ENCODE data around the gene FKBP14.

The FKBP14 gene

GRCh38 chr7:30026229-30027064, at the start of gene FKBP14:
TSS of gene FKBP14 (minus strand) at chr7:30026702. CDS start at chr7:30026508, 194 bp downstream.
- peak; percentile 99 for DNase-seq

- DNase-seq, result peak; percentile 71
Observed at GRCh38 chr7:30074422-30075030, 48.0 kb upstream of the FKBP14 start.

- DNase-seq, result no peak
Observed at GRCh38 chr7:30072735-30073134, 46.2 kb upstream of the FKBP14 start.

DNA sequence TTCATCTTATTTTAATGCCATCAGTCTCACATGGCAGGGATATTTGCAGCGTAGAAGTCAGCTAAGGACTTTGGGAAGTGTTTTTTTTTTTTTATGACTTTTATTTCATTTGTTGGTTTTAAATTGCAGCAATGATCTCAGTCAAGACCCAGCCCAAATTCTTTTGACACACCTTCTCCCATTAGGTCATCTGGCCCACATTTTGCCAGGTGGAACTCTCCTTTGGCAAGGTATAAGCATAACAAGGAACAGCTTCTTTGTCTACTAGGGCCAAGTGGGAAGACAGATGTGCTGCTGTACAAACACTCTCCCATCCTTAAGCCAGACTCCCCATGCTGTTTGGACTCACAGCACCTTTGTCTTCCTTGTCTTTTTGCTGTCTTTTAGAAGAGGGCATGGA, 43.5 kb upstream of the FKBP14 start:
- DNase-seq, result no peak

DNA sequence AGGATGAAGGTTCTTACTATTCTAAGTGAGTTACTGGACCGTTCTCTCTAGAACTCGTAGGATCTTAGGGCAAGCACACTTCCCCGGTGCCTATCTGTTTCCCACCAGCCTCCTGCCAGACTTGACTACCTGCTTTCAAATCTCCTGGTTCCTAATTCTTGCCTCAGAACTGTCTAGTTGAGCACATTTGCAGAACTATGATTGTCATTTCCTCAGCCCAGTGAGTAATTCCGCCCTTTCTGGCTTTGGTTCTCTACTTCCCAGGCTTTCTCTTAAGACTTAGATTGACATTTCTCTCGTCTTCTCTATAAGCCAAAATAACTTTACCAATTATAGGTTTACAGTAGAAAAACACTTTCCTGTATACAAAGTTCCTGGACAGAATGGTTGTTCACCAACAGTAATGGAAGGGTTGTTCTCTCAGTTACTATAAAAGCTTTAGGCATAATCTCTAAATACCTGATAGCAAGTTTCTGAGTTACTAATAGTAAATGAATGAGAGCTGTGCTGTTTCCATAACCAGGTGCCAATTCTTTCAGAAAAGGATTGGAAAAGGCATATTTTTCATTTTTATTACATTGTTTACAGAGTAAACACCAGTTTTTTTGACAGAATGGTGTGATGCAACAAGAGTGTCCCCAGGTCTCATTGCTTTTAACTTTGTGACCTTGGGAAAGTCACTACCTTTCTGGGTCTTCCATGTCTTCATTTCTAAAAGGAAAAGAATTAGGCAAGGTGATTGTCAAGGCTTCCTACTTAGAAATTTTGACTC, 42.8 kb upstream of the FKBP14 start:
- DNase-seq, result no peak

- no peak for DNase-seq
Observed at GRCh38 chr7:30068117-30068516, 41.6 kb upstream of the FKBP14 start.

DNA sequence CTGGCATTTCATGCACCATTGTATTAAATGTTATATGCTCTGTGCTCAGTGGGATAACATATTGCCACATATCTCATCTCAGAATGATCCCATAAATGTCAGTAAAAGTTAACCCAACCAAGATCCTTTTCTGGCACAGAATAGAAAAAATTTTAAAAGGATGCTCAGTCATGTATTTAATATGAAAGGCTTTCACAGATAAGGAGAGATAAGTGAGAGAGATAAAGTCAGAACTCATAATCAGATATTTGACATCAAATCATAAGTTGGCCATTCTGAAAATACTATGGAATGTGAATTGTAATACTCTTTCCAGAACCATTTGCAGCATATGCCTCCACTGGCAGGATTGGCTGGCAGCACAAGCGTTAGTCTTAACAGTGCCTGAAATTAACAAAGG, 40.2 kb upstream of the FKBP14 start:
- DNase-seq, result no peak

DNA sequence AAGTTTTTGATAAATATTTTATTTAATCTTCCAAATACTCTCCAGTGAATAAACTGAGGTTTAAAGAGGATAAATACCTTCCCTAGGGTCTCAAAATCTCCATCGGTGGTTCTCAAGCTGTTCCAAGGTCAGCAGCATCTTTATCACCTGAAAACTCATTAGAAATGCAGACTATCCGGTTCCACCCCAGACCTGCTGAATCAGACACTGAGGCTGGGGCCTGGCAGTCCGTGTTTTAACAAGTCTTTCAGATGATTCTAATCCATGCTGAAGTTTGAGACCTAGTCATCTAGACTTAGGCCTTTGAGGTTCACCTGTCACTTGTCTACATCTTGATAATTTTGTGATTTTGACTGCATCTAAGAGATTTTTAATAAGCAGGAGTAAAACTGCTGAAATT, 39.2 kb upstream of the FKBP14 start:
- no peak for DNase-seq

GRCh38 chr7:30062587-30062986, 36.1 kb upstream of the FKBP14 start:
- DNase-seq, result peak; percentile 71

- peak; percentile 57 for DNase-seq
Observed at GRCh38 chr7:30061786-30062185, 35.3 kb upstream of the FKBP14 start.

GRCh38 chr7:30057741-30058140, 31.2 kb upstream of the FKBP14 start:
- no peak for DNase-seq

DNA sequence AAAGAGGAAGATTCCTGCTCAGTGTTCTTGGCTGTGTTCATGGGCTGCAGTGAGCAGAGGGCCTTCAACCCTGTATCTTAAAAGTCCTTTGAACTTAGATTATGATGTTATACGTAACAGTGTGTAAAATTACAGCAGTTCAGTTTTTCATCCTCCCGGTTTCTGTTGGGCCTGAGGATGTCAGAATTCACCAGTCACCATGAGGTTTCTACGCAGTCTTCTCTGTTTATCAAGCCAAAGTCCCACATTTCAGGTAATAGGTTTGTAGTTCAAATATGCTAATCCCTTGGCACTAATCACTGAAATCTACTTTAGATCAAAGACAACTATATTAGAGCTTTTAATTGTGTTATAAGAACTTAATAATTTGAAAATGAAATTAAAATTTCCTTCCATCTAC, 26.6 kb upstream of the FKBP14 start:
- DNase-seq, result no peak

- no peak for DNase-seq
Observed at GRCh38 chr7:30049173-30049572, 22.7 kb upstream of the FKBP14 start.

DNA sequence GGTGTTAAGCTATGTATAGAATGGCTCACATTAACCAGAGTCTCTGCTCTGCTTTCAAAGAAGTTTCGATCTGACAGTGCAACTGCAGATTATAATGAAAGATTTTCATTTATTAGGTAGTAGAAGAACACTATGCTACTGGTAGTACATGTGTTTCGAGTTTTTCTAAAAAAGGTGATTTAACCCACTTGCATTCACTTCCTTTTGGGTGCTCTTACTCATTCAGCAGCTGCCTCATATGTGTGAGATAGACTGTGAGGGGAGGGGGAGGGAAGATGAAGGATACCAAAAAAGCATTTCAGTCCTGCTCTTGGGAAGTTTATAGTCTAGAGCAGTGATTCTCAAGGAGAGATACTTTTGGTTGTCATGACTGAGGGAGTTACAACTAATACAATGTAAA, 22.1 kb upstream of the FKBP14 start:
- DNase-seq, result no peak

- no peak for DNase-seq
Observed at GRCh38 chr7:30047124-30047523, 20.6 kb upstream of the FKBP14 start.

DNA sequence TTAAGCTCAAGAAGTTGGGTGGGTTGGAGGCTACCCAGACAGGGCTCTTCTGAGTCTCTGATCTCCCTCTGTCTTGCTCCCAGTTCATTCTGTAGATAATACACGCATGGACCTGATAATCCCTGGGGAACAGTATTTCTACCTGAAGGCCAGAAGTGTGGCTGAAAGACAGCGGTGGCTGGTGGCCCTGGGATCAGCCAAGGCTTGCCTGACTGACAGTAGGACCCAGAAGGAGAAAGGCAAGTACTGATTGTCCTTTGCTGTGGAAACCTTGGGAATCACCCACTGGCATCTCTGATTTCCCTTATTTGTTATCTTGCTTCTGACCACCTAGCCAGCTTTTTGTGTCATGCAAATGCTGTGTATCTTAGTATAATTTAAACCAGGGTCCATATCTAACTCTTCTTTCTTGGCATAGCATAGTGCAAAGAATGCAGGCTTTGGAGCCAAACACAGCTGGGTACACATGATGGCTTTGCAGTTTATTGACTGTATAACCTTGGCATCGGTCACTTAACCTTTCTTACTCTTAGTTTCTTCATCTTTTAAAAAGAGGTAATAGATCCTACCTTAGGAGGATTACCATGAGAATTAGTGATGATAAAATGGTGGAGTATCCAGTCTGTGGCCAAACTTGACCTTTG, 19.7 kb upstream of the FKBP14 start:
- DNase-seq, result no peak

DNA sequence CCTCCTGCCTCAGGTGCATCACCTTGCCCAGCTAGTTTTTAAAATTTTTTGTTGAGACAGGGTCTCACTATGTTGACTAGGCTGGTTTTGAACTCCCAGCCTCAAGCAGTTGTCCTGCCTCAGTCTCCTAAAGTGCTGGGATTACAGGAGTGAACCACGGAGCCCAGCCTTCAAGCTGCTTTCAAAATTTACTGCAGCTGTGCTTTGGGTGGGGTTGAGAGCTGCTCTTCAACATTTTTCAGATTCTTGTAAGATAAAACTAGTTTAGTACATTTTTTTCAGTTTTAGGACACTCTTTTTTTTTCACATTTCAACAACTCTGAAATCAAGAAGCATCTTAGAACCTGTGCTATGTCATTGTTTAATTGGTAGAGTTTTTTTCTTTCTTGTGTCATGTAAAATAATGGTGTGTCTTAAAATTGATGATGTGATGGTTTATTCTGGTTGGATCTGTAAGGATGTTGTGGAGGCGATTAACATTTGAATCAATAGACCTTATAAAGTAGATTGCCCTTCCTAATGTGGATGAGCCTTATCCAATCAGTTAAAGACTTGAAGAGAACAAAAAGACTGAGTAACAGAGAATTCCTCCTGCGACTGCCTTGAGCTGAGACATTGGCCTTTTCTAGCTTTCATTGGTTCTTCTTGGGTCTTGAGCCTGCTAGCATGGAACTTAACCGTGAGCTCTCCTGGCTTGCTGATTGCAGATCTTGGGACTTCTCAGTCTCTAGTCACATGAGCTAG, 15.2 kb upstream of the FKBP14 start:
- no peak for DNase-seq

DNA sequence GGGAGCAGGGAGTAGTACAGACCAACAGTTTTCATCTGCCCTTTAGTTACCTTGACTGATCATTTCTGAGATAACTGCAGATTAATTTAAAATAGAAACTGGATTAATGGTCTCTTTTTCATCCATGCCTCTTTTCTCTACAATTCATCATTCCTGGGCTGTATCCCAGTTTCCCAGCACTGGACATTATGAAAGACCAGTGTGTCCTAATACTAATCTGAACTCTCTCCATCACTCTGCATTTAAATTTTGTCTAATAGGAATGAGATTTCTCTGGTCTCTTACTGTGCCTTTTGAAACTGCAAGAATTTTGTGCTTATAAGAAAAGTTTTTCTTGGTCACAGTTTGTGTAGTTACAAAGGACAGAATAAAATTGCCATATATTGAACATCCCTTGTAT, 14.4 kb upstream of the FKBP14 start:
- DNase-seq, result no peak

GRCh38 chr7:30038196-30038980, 11.9 kb upstream of the FKBP14 start:
- no peak for DNase-seq

DNA sequence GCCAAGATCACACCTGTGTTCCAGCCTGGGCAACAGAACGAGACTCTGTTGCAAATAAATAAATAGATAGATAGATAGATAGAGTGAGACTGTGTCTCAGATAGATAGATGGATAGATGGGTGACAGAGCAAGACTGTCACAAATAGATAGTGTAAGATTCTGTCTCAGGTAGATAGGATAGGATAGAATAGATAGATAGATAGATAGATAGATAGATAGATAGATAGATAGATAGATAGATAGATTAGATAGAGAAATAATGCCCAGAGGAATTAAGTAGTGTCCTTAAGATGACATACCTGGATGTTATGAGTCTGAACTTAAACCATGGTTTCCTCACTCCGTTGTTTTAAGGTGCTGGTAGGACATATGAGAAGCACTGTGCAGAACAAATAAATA, 9.7 kb upstream of the FKBP14 start:
- no peak for DNase-seq

GRCh38 chr7:30034501-30034900, 8.0 kb upstream of the FKBP14 start:
- DNase-seq, result peak; percentile 66
